Stimulated activated CD8-positive, alpha-beta memory T cell treated with anti-CD3 and anti-CD28 coated beads, Interleukin-12 subunit alpha, Interleukin-12 subunit beta, amount 100 ng/mL, for 1 hour (primary cell): ENCODE data around the gene TAF4.
"Not testable (repeated sequence)": the region's sequence is repeated elsewhere in the genome, so short reads cannot be mapped to it uniquely, and the experiment has no call there.

Source experiments
- DNase-seq: peaks from one replicate; pipeline ENCODE4 v3.0.0-alpha.2; 2020; ENCODE audit warnings: low read depth

The TAF4 gene

GRCh38 chr20:61998343-61999121 is 67.1 kb downstream of the TAF4 start:
- DNase-seq, result no peak

- DNase-seq, result no peak
Observed at GRCh38 chr20:61997891-61998290, 67.8 kb downstream of the TAF4 start.

GRCh38 chr20:61997372-61997771 is 68.3 kb downstream of the TAF4 start:
- DNase-seq, result no peak

GRCh38 chr20:61994546-61994945 is 71.1 kb downstream of the TAF4 start:
- DNase-seq, result no peak

GRCh38 chr20:61993058-61993457 is 72.6 kb downstream of the TAF4 start:
- no peak for DNase-seq

GRCh38 chr20:61991476-61991875 is 74.2 kb downstream of the TAF4 start:
- no peak for DNase-seq

GRCh38 chr20:61990484-61990883 is 75.2 kb downstream of the TAF4 start:
- no peak for DNase-seq

GRCh38 chr20:61989741-61990140 is 75.9 kb downstream of the TAF4 start:
- DNase-seq, result no peak

GRCh38 chr20:61988665-61989064 is 77.0 kb downstream of the TAF4 start:
- no peak for DNase-seq

- no peak for DNase-seq
Observed at GRCh38 chr20:61986762-61987321, 78.8 kb downstream of the TAF4 start.

- no peak for DNase-seq
Observed at GRCh38 chr20:61985096-61985495, 80.6 kb downstream of the TAF4 start.

- DNase-seq, result not testable (repeated sequence)
Observed at GRCh38 chr20:61984431-61984830, 81.2 kb downstream of the TAF4 start.

GRCh38 chr20:61983965-61984364 is 81.7 kb downstream of the TAF4 start:
- DNase-seq, result no peak

- no peak for DNase-seq
Observed at GRCh38 chr20:61982951-61983315, 82.7 kb downstream of the TAF4 start.

GRCh38 chr20:61982191-61982950 is 83.3 kb downstream of the TAF4 start:
- DNase-seq, result no peak

GRCh38 chr20:61981691-61982090 is 84.0 kb downstream of the TAF4 start:
- DNase-seq, result not testable (repeated sequence)

- no peak for DNase-seq
Observed at GRCh38 chr20:61980647-61981583, 84.8 kb downstream of the TAF4 start.

- no peak for DNase-seq
Observed at GRCh38 chr20:61979701-61980635, 85.7 kb downstream of the TAF4 start.

GRCh38 chr20:61979090-61979489 is 86.6 kb downstream of the TAF4 start:
- no peak for DNase-seq

GRCh38 chr20:61978491-61978890 is 87.2 kb downstream of the TAF4 start:
- no peak for DNase-seq

- no peak for DNase-seq
Observed at GRCh38 chr20:61977419-61977786, 88.3 kb downstream of the TAF4 start.
